ENCODE results near the gene CGRRF1.

DNA sequence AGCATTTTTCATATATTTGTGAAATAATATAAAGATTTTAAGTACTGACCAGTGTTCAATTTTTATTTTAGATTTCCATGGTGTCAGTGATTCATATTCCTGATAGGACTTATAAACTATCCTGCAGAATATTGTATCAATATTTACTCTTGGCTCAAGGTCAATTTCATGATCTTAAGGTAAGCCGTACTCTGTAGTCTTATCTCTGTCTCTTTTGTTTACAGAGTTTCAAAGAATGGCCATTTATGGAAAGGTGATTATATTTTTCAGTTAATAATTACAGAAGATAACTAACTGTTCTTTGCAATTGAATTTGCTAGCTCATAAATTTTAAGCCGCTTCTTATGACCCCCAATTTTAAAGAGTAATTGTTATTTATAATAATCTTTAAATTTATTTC is 27.9 kb downstream of the CGRRF1 start:
- TF ChIP-seq, protein P1, sequence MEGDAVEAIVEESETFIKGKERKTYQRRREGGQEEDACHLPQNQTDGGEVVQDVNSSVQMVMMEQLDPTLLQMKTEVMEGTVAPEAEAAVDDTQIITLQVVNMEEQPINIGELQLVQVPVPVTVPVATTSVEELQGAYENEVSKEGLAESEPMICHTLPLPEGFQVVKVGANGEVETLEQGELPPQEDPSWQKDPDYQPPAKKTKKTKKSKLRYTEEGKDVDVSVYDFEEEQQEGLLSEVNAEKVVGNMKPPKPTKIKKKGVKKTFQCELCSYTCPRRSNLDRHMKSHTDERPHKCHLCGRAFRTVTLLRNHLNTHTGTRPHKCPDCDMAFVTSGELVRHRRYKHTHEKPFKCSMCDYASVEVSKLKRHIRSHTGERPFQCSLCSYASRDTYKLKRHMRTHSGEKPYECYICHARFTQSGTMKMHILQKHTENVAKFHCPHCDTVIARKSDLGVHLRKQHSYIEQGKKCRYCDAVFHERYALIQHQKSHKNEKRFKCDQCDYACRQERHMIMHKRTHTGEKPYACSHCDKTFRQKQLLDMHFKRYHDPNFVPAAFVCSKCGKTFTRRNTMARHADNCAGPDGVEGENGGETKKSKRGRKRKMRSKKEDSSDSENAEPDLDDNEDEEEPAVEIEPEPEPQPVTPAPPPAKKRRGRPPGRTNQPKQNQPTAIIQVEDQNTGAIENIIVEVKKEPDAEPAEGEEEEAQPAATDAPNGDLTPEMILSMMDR (IDR thresholded peaks at IDR 0.05 in 2 of 3, conservative IDR thresholded peaks at IDR 0.05 in 1 of 3; ENCODE audit: control insufficient read depth in 2 of 3, extremely low read depth in 1 of 3, insufficient read depth in 1 of 3, low read depth in 3 of 3, low read length in 3 of 3), result no peak
- no peak for TF ChIP-seq SUPT20H (IDR thresholded peaks at IDR 0.05; ENCODE audit: borderline replicate concordance, control insufficient read depth, low read depth, low read length)
- no peak for TF ChIP-seq MXI1 (IDR thresholded peaks at IDR 0.05; ENCODE audit: low read depth, low read length)
- no peak for TF ChIP-seq TAF1 (IDR thresholded peaks at IDR 0.05; ENCODE audit: borderline replicate concordance, low read depth, low read length)
- no peak for TF ChIP-seq NFXL1 (IDR thresholded peaks at IDR 0.05; ENCODE audit: borderline replicate concordance)
- no peak for TF ChIP-seq POLR2A (IDR thresholded peaks at IDR 0.05; ENCODE audit: low read depth, low read length)
- no peak for TF ChIP-seq POLR2AphosphoS5 (IDR thresholded peaks at IDR 0.05; ENCODE audit: low read length)
- TF ChIP-seq KAT2A (conservative IDR thresholded peaks at IDR 0.05; ENCODE audit: control insufficient read depth, low read depth, low read length), result no peak
- TF ChIP-seq MEF2A (IDR thresholded peaks at IDR 0.05; ENCODE audit: insufficient read depth, low read depth, low read length), result no peak
- TF ChIP-seq TCF7 (IDR thresholded peaks at IDR 0.05; ENCODE audit: borderline replicate concordance), result no peak
- TF ChIP-seq, protein P2, sequence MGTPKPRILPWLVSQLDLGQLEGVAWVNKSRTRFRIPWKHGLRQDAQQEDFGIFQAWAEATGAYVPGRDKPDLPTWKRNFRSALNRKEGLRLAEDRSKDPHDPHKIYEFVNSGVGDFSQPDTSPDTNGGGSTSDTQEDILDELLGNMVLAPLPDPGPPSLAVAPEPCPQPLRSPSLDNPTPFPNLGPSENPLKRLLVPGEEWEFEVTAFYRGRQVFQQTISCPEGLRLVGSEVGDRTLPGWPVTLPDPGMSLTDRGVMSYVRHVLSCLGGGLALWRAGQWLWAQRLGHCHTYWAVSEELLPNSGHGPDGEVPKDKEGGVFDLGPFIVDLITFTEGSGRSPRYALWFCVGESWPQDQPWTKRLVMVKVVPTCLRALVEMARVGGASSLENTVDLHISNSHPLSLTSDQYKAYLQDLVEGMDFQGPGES (IDR thresholded peaks at IDR 0.05), result no peak
- TF ChIP-seq, protein P3, sequence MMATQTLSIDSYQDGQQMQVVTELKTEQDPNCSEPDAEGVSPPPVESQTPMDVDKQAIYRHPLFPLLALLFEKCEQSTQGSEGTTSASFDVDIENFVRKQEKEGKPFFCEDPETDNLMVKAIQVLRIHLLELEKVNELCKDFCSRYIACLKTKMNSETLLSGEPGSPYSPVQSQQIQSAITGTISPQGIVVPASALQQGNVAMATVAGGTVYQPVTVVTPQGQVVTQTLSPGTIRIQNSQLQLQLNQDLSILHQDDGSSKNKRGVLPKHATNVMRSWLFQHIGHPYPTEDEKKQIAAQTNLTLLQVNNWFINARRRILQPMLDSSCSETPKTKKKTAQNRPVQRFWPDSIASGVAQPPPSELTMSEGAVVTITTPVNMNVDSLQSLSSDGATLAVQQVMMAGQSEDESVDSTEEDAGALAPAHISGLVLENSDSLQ (IDR thresholded peaks at IDR 0.05), result no peak

Measured in GM12878 (cell line).